ENCODE data around the gene LUZP1. TPM values are rescaled to one million over a fixed set of nuclear protein-coding genes. Genes with fewer than 3 reads are reported as not detected.

The LUZP1 gene
- total RNA-seq, 1 experiment from 2014 or later = 22.4 TPM

GRCh38 chr1:23123528-23123927, 45.1 kb downstream of the LUZP1 start:
- TF ChIP-seq EGR1 (IDR thresholded peaks at IDR 0.05; ENCODE audit: low read depth) (no peak), EZH2 (IDR thresholded peaks at IDR 0.05) (no peak), MAX (IDR thresholded peaks at IDR 0.05) (no peak), ZNF274 (IDR thresholded peaks at IDR 0.05; ENCODE audit: low read depth, low read length) (no peak)
- BruUV-seq (replicated peaks) = no TSS peak
- no peaks in the 10 kb centered on the region for H3K27me3 ChIP-seq (ENCODE audit: insufficient read depth, low read length)
- intact Hi-C loops (cut with micrococcal nuclease) = no loop called here
- H4K20me1 ChIP-seq (ENCODE audit: insufficient read depth) = no peaks in the 10 kb centered on the region; the same call in 1 of the 2 replicates
- RAD21 ChIA-PET (ENCODE audit: low non-redundant PET in 1 of 2, low total read pairs in 2 of 2, uncharacterized antibody in 2 of 2, unreplicated experiment in 2 of 2) = no interaction called here
- no peak for DNase-seq (ENCODE audit: low read depth, low spot score)
- no peaks in the 10 kb centered on the region for H3K9me3 ChIP-seq (ENCODE audit: control insufficient read depth in 1 of 2, insufficient read depth in 1 of 2, low read depth in 1 of 2, low read length in 2 of 2)
- no peak overlapping the region for H3K4me3 ChIP-seq (replicated peaks in 1 of 2; ENCODE audit: low read depth in 1 of 2, low read length in 2 of 2)
- CTCF ChIA-PET = no interaction called here
- no peak overlapping the region for H3K4me2 ChIP-seq (ENCODE audit: low read length)
- POLR2A ChIA-PET = interaction anchor here (1.1 kb wide), 1 partner anchor 20 kb away, joined by 3 read pairs; no protein-coding TSS in a partner anchor
- peaks cover 3 to 10% of the 10 kb centered on the region in 2 experiments; a peak in 3 of 4 replicates for H3K4me1 ChIP-seq (ENCODE audit: control insufficient read depth in 1 of 2, insufficient read depth in 2 of 2, low read length in 2 of 2)
- H3K9me2 ChIP-seq (ENCODE audit: insufficient read depth) = no peaks in the 10 kb centered on the region
- peaks cover 77% of the 10 kb centered on the region for H3K79me2 ChIP-seq (ENCODE audit: insufficient read depth, low read length)
- H3K9ac ChIP-seq (ENCODE audit: low read length) = no peak overlapping the region
- H2AFZ ChIP-seq (ENCODE audit: low read depth, low read length, poor library complexity, severe bottlenecking) = no peak overlapping the region
- ATAC-seq = no peak
- H3K27ac ChIP-seq (ENCODE audit: low read depth, low read length) = no peak overlapping the region
- no peaks in the 10 kb centered on the region for H3K36me3 ChIP-seq (ENCODE audit: control insufficient read depth in 1 of 2, insufficient read depth in 2 of 2, low read length in 2 of 2)

GRCh38 chr1:23122796-23123195, 45.9 kb downstream of the LUZP1 start:
- ChIA-PET POLR2A (interaction anchor here (1.1 kb wide), 1 partner anchor 20 kb away, joined by 3 read pairs; no protein-coding TSS in a partner anchor), RAD21 (ENCODE audit: low non-redundant PET in 1 of 2, low total read pairs in 2 of 2, uncharacterized antibody in 2 of 2, unreplicated experiment in 2 of 2) (no interaction called here), CTCF (no interaction called here)
- H3K4me2 ChIP-seq (ENCODE audit: low read length) = no peak overlapping the region
- no peaks in the 10 kb centered on the region for H3K27me3 ChIP-seq (ENCODE audit: insufficient read depth, low read length)
- no TSS peak for BruUV-seq (replicated peaks)
- no peak for TF ChIP-seq ELF1 (IDR thresholded peaks at IDR 0.05; ENCODE audit: borderline replicate concordance, low read depth)
- no peak for TF ChIP-seq FOSL1 (IDR thresholded peaks at IDR 0.05; ENCODE audit: low read depth)
- TF ChIP-seq TCF7L2 (IDR thresholded peaks at IDR 0.05; ENCODE audit: borderline replicate concordance, extremely low read depth, insufficient read depth, insufficient read length) = no peak
- TF ChIP-seq MAX (IDR thresholded peaks at IDR 0.05) = no peak
- no peak for TF ChIP-seq ZFX (IDR thresholded peaks at IDR 0.05)
- TF ChIP-seq POLR2A (IDR thresholded peaks at IDR 0.05; ENCODE audit: borderline replicate concordance, extremely low read depth, insufficient read depth, insufficient read length) = no peak
- no peak for TF ChIP-seq ATF3 (IDR thresholded peaks at IDR 0.05)
- TF ChIP-seq, protein P1, sequence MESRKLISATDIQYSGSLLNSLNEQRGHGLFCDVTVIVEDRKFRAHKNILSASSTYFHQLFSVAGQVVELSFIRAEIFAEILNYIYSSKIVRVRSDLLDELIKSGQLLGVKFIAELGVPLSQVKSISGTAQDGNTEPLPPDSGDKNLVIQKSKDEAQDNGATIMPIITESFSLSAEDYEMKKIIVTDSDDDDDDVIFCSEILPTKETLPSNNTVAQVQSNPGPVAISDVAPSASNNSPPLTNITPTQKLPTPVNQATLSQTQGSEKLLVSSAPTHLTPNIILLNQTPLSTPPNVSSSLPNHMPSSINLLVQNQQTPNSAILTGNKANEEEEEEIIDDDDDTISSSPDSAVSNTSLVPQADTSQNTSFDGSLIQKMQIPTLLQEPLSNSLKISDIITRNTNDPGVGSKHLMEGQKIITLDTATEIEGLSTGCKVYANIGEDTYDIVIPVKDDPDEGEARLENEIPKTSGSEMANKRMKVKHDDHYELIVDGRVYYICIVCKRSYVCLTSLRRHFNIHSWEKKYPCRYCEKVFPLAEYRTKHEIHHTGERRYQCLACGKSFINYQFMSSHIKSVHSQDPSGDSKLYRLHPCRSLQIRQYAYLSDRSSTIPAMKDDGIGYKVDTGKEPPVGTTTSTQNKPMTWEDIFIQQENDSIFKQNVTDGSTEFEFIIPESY (IDR thresholded peaks at IDR 0.05; ENCODE audit: extremely low read depth, insufficient replicate concordance, low read length) = no peak
- TF ChIP-seq EZH2phosphoT487 (IDR thresholded peaks at IDR 0.05; ENCODE audit: borderline replicate concordance) = no peak
- peaks cover 77% of the 10 kb centered on the region for H3K79me2 ChIP-seq (ENCODE audit: insufficient read depth, low read length)
- ATAC-seq (no peak), DNase-seq (ENCODE audit: low read depth, low spot score) (no peak)
- H3K4me3 ChIP-seq (replicated peaks in 1 of 2; ENCODE audit: low read depth in 1 of 2, low read length in 2 of 2) = no peak overlapping the region
- H4K20me1 ChIP-seq (ENCODE audit: insufficient read depth) = no peaks in the 10 kb centered on the region; the same call in 1 of the 2 replicates
- H3K4me1 ChIP-seq (ENCODE audit: control insufficient read depth in 1 of 2, insufficient read depth in 2 of 2, low read length in 2 of 2) = peaks cover 3 to 10% of the 10 kb centered on the region in 2 experiments; a peak in 3 of 4 replicates
- no peak overlapping the region for H2AFZ ChIP-seq (ENCODE audit: low read depth, low read length, poor library complexity, severe bottlenecking)
- intact Hi-C loops (cut with micrococcal nuclease) = no loop called here
- no peak overlapping the region for H3K27ac ChIP-seq (ENCODE audit: low read depth, low read length)
- H3K9me3 ChIP-seq (ENCODE audit: control insufficient read depth in 1 of 2, insufficient read depth in 1 of 2, low read depth in 1 of 2, low read length in 2 of 2) = no peaks in the 10 kb centered on the region
- no peak overlapping the region for H3K9ac ChIP-seq (ENCODE audit: low read length)
- H3K9me2 ChIP-seq (ENCODE audit: insufficient read depth) = no peaks in the 10 kb centered on the region
- H3K36me3 ChIP-seq (ENCODE audit: control insufficient read depth in 1 of 2, insufficient read depth in 2 of 2, low read length in 2 of 2) = no peaks in the 10 kb centered on the region
